Measurements from ENCODE around the gene ENTHD1. TPM values are rescaled to one million over a fixed set of nuclear protein-coding genes. Genes with fewer than 3 reads are reported as not detected.

Gene ENTHD1
- total RNA-seq, 1 donor from 2014 or later: not detected

GRCh38 chr22:39731881-39732555 lies 161.5 kb downstream of the ENTHD1 start:
- H3K4me3 Mint-ChIP-seq: no peak overlapping the region
- no peaks in the 10 kb centered on the region for H3K36me3 Mint-ChIP-seq (ENCODE audit: low read depth)
- no peaks in the 10 kb centered on the region for H3K9me3 Mint-ChIP-seq
- peaks cover 9% of the 10 kb centered on the region for H3K4me1 Mint-ChIP-seq
- DNase-seq (ENCODE audit: low read depth, low spot score): no peak
- peaks cover 18% of the 10 kb centered on the region for H3K27me3 Mint-ChIP-seq (ENCODE audit: low read depth)
- no peak for TF ChIP-seq CTCF (conservative IDR thresholded peaks at IDR 0.05)
- H3K27ac Mint-ChIP-seq (ENCODE audit: unreplicated experiment): no peak overlapping the region

GRCh38 chr22:39731481-39731880 lies 162.1 kb downstream of the ENTHD1 start:
- Mint-ChIP-seq H3K27me3 (ENCODE audit: low read depth) (peaks cover 22% of the 10 kb centered on the region), H3K9me3 (no peaks in the 10 kb centered on the region), H3K27ac (ENCODE audit: unreplicated experiment) (no peak overlapping the region), H3K4me3 (no peak overlapping the region), H3K36me3 (ENCODE audit: low read depth) (no peaks in the 10 kb centered on the region), H3K4me1 (peaks cover 9% of the 10 kb centered on the region)
- no peak for TF ChIP-seq CTCF (conservative IDR thresholded peaks at IDR 0.05)
- no peak for DNase-seq (ENCODE audit: low read depth, low spot score)

- DNase-seq (ENCODE audit: low read depth, low spot score): no peak
- Mint-ChIP-seq H3K4me3 (no peak overlapping the region), H3K9me3 (no peaks in the 10 kb centered on the region), H3K27ac (ENCODE audit: unreplicated experiment) (no peak overlapping the region), H3K4me1 (peaks cover 9% of the 10 kb centered on the region), H3K27me3 (ENCODE audit: low read depth) (peaks cover 28% of the 10 kb centered on the region), H3K36me3 (ENCODE audit: low read depth) (no peaks in the 10 kb centered on the region)
- no peak for TF ChIP-seq CTCF (conservative IDR thresholded peaks at IDR 0.05)
These were observed 164.2 kb downstream of the ENTHD1 start for GRCh38 chr22:39729141-39729934.

- Mint-ChIP-seq H3K36me3 (ENCODE audit: low read depth) (no peaks in the 10 kb centered on the region), H3K27me3 (ENCODE audit: low read depth) (peaks cover 27% of the 10 kb centered on the region), H3K27ac (ENCODE audit: unreplicated experiment) (no peak overlapping the region), H3K9me3 (no peaks in the 10 kb centered on the region), H3K4me1 (peaks cover 9% of the 10 kb centered on the region), H3K4me3 (no peak overlapping the region)
- TF ChIP-seq CTCF (conservative IDR thresholded peaks at IDR 0.05): no peak
- no peak for DNase-seq (ENCODE audit: low read depth, low spot score)
These were observed 165.2 kb downstream of the ENTHD1 start for GRCh38 chr22:39728236-39728860.

- Mint-ChIP-seq H3K36me3 (ENCODE audit: low read depth) (no peaks in the 10 kb centered on the region), H3K4me3 (no peak overlapping the region), H3K27ac (ENCODE audit: unreplicated experiment) (no peak overlapping the region), H3K4me1 (peaks cover 4% of the 10 kb centered on the region), H3K27me3 (ENCODE audit: low read depth) (peaks cover 23% of the 10 kb centered on the region), H3K9me3 (no peaks in the 10 kb centered on the region)
- no peak for DNase-seq (ENCODE audit: low read depth, low spot score)
- no peak for TF ChIP-seq CTCF (conservative IDR thresholded peaks at IDR 0.05)
These were observed 166.0 kb downstream of the ENTHD1 start for GRCh38 chr22:39727541-39727940.
